ENCODE measurements around the gene DUSP6. TPM values are rescaled to one million over a fixed set of nuclear protein-coding genes. Genes with fewer than 3 reads are reported as not detected.
A peak's percentile ranks its signal among the peaks of the same experiment; 100 is the strongest.

Gene DUSP6
- total and polyA plus RNA-seq, 2 of the 13 experiments (the other 11 are each of a cell fraction or from before 2014, with no cell fraction given) = 40.9 to 161 TPM

DNA sequence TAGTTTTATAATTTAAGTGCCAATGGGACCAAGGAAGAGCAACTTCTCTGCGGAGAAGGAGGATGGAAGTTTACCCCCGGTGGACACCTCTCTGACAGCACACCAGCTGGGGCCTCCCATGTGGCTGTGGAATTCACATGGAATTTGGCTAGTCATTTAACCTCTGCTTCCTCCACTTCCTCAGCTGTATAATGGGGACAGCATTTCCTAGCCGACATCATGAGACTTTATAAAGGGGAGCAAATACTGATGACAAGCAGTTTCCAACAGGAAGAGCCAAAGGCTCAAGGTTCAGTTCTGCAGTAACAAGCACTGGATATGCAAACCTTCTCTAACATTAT lies 7.5 kb downstream of the DUSP6 start (continued):
- TF ChIP-seq, protein P1, sequence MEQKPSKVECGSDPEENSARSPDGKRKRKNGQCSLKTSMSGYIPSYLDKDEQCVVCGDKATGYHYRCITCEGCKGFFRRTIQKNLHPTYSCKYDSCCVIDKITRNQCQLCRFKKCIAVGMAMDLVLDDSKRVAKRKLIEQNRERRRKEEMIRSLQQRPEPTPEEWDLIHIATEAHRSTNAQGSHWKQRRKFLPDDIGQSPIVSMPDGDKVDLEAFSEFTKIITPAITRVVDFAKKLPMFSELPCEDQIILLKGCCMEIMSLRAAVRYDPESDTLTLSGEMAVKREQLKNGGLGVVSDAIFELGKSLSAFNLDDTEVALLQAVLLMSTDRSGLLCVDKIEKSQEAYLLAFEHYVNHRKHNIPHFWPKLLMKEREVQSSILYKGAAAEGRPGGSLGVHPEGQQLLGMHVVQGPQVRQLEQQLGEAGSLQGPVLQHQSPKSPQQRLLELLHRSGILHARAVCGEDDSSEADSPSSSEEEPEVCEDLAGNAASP (CRISPR knock-in tag; IDR thresholded peaks at IDR 0.05; ENCODE audit: borderline replicate concordance) = no peak
- no peak for TF ChIP-seq ZKSCAN5 (CRISPR knock-in tag; IDR thresholded peaks at IDR 0.05)
- TF ChIP-seq REPIN1 (CRISPR knock-in tag; IDR thresholded peaks at IDR 0.05; ENCODE audit: borderline replicate concordance, low read depth) = no peak; the same call in 1 of the 2 replicates
- TF ChIP-seq NFKBIZ (CRISPR knock-in tag; IDR thresholded peaks at IDR 0.05) = no peak
- TF ChIP-seq ZNF446 (CRISPR knock-in tag; IDR thresholded peaks at IDR 0.05) = no peak
- TF ChIP-seq POLR2G (IDR thresholded peaks at IDR 0.05; ENCODE audit: low read depth, low read length) = no peak
- TF ChIP-seq, protein P2, sequence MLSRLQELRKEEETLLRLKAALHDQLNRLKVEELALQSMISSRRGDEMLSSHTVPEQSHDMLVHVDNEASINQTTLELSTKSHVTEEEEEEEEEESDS (CRISPR knock-in tag; IDR thresholded peaks at IDR 0.05; ENCODE audit: borderline replicate concordance) = no peak
- TF ChIP-seq, protein P3, sequence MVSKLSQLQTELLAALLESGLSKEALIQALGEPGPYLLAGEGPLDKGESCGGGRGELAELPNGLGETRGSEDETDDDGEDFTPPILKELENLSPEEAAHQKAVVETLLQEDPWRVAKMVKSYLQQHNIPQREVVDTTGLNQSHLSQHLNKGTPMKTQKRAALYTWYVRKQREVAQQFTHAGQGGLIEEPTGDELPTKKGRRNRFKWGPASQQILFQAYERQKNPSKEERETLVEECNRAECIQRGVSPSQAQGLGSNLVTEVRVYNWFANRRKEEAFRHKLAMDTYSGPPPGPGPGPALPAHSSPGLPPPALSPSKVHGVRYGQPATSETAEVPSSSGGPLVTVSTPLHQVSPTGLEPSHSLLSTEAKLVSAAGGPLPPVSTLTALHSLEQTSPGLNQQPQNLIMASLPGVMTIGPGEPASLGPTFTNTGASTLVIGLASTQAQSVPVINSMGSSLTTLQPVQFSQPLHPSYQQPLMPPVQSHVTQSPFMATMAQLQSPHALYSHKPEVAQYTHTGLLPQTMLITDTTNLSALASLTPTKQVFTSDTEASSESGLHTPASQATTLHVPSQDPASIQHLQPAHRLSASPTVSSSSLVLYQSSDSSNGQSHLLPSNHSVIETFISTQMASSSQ (IDR thresholded peaks at IDR 0.05; ENCODE audit: low read depth) = no peak
- TF ChIP-seq, protein P3 (CRISPR knock-in tag; IDR thresholded peaks at IDR 0.05; ENCODE audit: borderline replicate concordance) = no peak
- TF ChIP-seq ZBTB1 (CRISPR knock-in tag; IDR thresholded peaks at IDR 0.05; ENCODE audit: borderline replicate concordance) = no peak
- TF ChIP-seq BCL6 (CRISPR knock-in tag; IDR thresholded peaks at IDR 0.05) = 0 out of 2 replicates have a peak, but pooled peaks have one; percentile 11
- TF ChIP-seq, protein P4, sequence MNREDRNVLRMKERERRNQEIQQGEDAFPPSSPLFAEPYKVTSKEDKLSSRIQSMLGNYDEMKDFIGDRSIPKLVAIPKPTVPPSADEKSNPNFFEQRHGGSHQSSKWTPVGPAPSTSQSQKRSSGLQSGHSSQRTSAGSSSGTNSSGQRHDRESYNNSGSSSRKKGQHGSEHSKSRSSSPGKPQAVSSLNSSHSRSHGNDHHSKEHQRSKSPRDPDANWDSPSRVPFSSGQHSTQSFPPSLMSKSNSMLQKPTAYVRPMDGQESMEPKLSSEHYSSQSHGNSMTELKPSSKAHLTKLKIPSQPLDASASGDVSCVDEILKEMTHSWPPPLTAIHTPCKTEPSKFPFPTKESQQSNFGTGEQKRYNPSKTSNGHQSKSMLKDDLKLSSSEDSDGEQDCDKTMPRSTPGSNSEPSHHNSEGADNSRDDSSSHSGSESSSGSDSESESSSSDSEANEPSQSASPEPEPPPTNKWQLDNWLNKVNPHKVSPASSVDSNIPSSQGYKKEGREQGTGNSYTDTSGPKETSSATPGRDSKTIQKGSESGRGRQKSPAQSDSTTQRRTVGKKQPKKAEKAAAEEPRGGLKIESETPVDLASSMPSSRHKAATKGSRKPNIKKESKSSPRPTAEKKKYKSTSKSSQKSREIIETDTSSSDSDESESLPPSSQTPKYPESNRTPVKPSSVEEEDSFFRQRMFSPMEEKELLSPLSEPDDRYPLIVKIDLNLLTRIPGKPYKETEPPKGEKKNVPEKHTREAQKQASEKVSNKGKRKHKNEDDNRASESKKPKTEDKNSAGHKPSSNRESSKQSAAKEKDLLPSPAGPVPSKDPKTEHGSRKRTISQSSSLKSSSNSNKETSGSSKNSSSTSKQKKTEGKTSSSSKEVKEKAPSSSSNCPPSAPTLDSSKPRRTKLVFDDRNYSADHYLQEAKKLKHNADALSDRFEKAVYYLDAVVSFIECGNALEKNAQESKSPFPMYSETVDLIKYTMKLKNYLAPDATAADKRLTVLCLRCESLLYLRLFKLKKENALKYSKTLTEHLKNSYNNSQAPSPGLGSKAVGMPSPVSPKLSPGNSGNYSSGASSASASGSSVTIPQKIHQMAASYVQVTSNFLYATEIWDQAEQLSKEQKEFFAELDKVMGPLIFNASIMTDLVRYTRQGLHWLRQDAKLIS (CRISPR knock-in tag; IDR thresholded peaks at IDR 0.05) = 0 out of 2 replicates have a peak, but pooled peaks have one; percentile 42
- TF ChIP-seq, protein P5, sequence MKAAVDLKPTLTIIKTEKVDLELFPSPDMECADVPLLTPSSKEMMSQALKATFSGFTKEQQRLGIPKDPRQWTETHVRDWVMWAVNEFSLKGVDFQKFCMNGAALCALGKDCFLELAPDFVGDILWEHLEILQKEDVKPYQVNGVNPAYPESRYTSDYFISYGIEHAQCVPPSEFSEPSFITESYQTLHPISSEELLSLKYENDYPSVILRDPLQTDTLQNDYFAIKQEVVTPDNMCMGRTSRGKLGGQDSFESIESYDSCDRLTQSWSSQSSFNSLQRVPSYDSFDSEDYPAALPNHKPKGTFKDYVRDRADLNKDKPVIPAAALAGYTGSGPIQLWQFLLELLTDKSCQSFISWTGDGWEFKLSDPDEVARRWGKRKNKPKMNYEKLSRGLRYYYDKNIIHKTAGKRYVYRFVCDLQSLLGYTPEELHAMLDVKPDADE (CRISPR knock-in tag; IDR thresholded peaks at IDR 0.05) = no peak
- TF ChIP-seq ZNF570 (CRISPR knock-in tag; IDR thresholded peaks at IDR 0.05; ENCODE audit: borderline replicate concordance) = no peak
- no peak for TF ChIP-seq ZNF598 (CRISPR knock-in tag; IDR thresholded peaks at IDR 0.05; ENCODE audit: borderline replicate concordance)
- TF ChIP-seq, protein P6, sequence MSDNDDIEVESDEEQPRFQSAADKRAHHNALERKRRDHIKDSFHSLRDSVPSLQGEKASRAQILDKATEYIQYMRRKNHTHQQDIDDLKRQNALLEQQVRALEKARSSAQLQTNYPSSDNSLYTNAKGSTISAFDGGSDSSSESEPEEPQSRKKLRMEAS (IDR thresholded peaks at IDR 0.05) = no peak
- TF ChIP-seq, protein P7, sequence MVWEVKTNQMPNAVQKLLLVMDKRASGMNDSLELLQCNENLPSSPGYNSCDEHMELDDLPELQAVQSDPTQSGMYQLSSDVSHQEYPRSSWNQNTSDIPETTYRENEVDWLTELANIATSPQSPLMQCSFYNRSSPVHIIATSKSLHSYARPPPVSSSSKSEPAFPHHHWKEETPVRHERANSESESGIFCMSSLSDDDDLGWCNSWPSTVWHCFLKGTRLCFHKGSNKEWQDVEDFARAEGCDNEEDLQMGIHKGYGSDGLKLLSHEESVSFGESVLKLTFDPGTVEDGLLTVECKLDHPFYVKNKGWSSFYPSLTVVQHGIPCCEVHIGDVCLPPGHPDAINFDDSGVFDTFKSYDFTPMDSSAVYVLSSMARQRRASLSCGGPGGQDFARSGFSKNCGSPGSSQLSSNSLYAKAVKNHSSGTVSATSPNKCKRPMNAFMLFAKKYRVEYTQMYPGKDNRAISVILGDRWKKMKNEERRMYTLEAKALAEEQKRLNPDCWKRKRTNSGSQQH (CRISPR knock-in tag; IDR thresholded peaks at IDR 0.05; ENCODE audit: low read depth) = no peak
- no peak for TF ChIP-seq SMC3 (IDR thresholded peaks at IDR 0.05; ENCODE audit: low read length)
